NCI-H2196 (cell line): ENCODE results near the gene DUS1L.

Experiments
- DNase-seq: peaks from one replicate; lab custom pipeline; 2025; ENCODE audit not compliant: unreplicated experiment; lab: John Stamatoyannopoulos, UW

DUS1L gene

DNA sequence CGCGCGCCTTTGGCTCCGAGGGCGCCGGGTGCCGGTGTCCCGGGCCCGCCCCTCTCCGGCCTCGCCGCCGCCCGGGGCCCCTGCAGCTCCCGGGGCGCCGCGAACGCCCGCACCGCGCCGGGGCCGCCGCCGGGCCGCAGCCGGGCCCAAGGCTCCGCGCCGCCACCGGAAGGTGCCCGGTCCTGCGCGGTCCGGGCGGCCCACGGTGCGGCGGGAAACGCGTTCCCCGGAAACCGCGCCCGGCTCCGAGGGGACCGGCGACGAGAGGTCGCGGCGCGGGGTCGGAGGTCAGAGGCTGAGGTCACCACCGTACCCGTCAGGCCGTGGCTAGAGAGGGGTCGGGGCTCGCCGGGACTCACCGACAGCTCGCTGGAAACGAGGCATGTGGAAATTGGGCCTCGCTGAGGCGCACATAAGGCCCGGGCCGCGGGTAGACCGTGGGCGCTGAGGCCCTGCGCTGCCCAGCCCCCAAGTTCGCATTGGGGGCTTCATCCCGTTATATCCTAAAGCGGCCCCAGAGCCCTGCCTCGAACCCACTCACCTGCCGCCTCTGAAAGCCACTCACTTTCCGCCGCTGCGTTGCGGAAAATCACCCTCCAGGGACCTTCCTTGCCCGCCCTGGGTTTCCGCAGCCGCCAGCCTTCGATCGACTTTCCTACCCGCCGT is at the start of gene DUS1L:
Gene DUS1L (minus strand): TSS at position 167 of the 666 bp plus-strand sequence. CDS start 745 bp downstream, outside the sequence.
- DNase-seq, result peak; percentile 82

DNA sequence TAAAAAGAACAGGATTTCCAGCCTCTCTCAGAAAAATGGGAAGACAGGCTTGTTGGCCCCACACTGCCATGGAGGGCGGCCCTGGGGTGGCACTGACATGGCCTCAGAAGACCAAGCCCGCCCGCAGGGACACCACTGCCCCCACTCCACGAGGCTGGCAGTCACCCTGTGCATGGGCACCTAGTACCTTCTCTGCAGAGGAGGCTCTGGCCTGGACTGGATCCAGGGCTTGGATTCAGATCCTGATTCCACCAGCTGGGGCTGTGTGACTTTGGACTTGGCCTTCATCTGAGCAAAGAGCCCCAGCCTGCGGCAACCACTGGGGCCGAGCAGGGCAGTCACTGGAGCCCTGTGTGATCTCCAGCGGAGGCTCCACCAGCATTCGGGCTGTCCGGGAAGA is 49.3 kb upstream of the DUS1L start:
- DNase-seq, result no peak

DNA sequence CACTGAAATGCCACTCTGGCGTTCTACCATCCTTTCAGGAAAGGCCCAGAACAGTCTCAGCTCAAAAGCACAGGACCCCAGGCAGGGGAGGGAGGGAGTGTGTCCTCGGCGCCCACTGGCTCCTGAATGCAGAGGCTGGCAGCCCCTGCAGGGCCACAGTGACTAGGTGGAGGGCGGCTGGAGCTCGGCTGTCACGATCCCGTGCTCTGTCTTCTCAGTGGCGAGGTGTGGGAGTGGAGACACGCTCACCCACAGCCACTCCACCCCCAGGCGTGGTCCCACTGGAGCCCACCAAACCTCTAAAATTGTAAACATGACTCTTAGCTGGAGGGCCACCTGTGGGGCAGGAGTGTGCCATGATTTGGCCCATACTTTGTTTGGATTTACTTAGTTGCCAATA is 48.8 kb upstream of the DUS1L start:
- no peak for DNase-seq

DNA sequence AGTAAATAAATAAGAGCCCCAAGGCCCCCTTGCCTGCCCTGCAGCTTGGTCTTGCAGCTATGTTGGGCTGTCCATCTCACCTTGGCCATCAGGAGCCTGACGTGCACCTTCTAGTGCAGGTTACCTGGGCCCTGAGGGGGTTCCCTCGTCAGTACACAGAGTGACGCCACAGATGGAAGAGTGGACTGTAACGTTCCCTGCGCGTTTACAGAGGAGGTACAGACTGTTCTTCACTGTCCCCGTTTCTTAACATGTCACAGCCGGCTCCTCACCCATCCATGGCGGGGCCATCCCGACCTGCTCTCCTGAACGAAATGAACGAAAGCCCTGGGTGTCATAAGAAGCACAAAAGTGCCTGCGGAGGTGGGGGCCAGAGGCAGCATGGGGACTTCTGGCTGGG is 48.3 kb upstream of the DUS1L start:
- DNase-seq, result no peak

DNA sequence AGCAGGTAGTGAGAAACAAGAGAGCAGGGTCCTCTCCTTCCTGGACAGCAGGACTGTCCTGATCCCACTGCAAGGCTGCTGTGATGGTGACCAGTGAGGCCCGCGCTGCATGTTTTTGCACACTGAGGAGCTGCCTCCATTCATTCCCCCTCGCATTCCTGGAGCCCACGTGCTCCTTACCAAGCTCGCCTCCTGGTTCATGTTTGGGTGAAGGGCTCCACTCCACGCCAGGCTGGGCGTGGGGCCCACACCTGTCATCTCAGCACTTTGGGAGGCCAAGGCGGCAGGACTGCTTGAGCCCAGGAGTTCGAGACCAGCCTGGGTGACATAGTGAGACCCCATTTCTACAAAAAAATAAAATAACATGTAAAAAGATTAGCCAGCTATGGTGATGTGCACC is 47.8 kb upstream of the DUS1L start:
- DNase-seq, result no peak

DNA sequence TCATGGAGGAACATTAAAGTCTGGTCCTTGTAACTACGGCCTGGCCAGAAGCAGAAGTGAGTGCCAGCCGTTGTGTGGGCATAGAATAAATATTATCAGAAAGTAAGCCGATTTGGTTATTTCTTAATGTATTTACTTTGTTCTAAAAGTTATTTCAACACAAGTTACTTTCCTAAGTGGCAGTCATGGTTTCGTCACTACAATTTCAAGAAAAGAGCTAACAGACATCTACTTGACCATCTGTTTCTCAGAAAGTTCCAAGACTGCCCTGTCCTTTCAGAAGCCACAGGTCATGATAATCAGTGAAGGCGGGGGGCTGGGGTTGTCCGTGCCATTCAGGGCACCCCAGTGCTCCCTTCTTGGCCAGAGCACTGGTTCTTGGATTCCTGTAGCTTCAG is 47.3 kb upstream of the DUS1L start:
- DNase-seq, result no peak

DNA sequence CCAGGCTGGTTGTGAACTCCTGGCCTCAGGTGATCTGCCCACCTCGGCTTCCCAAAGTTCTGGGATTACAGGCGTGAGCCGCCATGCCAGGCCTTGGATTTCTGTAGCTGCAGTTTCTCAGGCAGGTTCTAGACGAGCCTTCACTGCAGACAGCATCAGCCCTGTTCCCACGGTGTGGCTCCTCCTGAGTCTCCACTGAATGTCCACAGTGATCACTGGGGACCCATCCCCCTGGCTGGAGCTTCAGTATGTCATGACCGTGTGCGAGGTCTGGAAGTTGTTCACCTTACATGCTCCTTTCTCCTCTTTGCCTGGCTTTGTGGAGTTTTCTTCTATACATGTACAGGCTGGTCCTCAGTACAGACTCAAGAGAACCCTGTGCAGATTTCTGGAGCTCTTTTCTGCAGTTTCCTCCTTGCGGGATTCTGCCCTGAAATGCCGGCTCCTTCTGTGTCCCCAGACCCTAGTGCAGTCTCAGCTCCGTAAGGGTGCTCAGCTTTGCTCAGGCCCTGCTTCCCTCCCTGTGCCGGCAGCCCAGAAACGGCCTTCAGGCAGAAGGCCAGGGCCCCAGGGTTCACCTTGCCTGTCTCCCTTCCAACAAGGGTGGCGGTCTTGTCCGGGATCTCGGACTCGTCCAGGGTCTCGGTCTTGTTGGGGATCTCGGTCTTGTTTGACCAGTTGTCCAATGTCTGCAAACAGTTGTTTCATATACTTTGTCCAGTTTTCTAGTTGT is 46.7 kb upstream of the DUS1L start:
- DNase-seq, result no peak

DNA sequence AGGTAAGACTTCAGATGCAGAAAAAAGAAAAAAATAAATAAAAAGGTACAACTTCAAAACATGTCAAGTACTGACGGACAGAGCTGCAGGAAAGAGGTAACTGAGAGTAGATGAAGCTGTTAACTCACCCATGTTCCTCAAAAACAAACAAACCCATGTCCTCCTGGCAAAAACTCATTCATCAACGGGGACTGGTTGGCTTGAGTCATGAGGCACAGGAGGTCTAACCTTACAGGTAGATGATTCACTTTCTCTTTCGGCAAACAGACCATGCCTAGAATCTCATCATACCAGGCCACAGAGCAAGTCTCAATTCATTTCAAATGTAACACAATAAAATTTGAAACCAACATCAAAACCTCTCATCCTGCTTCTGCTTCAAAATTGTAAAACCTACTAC is 44.7 kb upstream of the DUS1L start:
- peak; percentile 73 for DNase-seq

DNA sequence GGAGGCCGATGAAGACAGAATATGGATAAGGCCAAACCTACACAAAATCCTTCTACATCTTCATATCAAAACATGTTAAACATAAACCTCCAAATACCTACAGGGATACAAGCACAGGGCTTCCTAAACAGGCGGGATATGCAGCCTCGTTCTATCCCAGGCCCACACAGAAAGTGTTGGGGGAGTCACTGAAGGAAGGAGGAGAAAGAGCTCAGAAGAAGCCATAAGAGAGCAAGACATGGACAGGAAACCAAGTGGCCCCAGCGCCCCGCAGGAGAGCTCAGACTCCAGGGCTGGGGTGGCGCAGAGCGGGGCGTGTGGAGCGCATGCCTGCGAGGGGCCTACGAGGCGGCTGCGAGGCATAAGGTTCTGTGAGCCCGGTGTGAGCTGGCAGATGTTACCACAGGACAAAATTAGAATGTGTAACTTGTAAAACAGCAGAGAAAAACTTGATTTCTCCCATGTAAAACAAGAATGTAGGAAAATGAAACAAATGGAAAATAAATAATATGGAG is 43.4 kb upstream of the DUS1L start:
- DNase-seq, result no peak

DNA sequence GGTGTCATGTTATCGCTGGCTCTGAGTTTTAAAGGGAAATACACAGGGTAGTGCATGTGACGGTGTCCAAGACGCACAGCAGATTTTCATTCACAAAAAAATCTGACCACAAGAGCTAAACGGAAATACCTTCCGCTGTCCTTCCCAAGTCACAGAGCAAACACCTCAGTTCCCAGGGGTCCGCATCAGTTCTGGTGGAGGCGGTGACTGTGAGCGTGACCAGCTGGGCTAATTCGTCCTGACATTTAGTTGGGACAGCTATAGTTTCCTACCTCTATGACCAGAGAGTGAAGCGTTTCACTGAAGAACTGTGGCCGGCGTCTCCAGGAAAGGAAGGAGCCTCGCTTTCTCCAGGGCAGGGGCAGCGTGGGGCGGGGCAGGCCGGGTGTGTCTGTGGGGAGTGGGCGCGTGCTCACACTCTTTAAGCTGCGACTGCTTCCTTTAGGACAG is 42.9 kb upstream of the DUS1L start:
- DNase-seq, result no peak

DNA sequence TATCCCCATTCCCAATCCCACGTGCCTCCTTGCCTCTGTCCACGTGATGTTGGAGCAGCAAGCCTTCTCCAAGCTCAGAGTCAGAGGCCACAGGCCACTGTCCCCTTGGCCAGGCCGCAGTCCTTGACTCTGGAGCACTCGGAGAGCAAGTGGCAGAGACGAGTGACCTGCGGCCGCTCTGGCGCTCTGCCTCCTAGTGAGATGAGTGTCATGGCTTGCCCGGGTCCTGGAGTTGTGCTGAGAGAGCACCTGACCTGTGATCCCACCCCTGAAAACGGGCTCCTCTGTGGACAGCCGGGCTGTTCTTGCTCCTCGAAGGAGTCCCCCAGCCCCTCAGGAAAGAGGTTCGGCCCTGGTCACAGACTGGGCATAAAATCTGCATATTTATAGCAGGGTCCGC is 42.4 kb upstream of the DUS1L start:
- DNase-seq, result no peak

DNA sequence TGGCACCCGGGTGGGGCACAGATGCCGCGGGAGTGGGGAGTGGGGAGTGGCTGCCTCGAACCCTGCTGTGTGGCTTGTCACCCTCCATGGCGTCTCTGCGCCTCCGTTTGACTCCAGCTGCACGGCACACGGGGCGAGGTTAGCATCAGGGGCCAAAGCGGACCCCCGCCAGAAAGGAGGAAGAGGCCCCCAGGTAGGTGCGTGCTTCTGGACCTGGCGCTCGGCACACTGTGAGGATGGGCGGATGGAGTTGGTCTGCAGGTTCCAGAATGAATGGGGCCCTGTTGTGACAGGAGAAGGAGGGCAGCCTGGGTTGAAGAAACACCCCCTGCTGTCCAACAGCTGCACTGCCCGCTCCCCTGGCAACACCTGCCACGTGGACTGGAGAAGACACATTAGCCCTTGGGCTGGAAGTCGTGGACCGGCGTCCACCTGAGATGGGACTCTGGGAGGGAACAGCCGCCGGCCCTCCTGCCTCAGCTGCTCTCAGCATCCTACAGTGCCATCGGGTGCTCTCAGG is 41.8 kb upstream of the DUS1L start:
- DNase-seq, result no peak

DNA sequence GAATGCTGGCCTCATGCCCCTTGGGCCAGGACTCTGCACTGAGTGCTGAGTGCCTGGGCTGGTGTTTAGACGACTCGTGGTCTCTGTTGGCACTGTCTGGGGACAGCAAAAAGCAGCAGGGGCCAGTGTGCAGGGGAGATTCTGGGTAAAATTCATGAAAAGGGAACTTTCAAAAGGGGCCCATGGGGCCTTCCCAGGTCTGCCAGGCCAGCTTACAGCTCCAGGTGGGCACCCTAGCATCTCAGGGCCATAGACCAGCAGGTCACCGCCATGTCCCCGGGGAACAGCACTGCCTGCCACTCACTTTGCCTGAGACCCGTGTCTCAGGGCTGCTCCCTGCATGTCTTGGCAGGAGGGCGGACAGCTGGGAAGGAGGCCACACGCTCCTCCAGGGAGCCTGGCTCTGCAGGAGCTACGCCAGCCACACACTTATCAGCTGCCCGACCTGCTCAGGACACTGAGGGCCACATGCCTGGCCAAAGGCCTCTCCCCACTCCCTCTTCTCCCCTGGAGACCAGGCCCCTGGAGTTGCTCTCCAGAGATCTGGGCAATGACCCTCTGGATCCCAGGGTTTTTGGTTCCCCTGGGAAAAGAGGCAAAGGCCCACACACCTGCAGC is 41.2 kb upstream of the DUS1L start:
- DNase-seq, result no peak

DNA sequence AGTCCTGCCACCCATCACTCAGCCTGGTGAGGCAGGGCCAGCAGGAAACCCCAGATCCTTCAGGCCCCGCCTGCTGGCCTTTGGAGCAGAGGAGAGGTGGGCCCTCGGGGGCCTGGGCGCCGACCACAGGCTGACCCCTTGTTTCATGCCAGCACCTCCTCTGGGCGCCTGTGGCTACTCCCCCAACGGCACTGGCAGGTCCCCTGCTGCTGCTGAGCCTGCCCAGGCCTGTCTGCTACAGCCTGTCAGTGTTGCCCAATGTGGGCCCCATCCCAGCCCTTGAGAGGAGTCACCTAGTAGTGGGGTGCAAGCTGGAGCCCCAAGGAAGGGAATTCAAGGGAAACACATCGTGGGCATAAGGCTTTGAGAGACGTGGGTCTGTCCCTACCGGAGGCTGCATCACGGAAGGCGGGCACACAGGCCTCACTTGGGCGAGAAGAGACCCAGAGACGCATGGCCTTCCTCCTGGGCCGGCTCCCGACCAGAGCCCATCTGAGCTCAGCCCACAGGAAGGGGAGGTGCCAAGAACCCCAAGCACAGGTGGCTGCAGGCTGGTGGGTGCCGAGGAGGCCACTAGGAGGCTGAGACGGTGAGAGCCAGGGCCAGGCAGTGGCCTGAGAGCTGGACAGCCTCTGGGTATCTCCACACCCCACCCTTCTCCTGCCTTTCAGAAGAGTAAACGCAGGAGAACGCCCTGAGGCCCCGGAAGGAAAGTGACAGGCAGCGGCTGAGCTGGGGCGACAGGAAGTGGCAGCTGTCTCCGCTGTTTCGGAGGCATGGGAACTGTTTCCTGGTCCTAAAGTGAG is 40.5 kb upstream of the DUS1L start:
- peak; percentile 78 for DNase-seq

DNA sequence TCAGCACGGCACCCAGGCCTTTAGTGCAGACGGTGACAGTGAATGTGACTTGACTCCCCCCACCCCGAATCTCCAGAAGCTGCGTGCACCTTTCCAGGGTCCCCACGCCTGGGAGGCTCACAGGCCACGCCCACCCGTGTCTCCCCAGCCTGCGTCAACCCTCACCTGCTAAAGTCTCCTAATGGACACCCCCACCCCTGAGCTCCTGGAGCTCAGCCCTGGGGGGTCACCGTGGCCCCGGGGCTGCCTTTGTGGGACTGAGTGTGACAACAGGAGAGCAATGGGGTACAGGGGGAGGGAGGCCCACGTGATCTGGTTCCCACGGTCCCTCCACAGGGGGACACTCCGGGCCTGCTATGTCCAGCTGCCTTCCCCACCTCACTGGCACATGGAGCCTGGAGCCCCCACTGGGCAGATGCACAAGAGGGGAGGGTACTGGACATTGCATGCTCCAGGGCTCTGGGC is 39.8 kb upstream of the DUS1L start:
- DNase-seq, result no peak

DNA sequence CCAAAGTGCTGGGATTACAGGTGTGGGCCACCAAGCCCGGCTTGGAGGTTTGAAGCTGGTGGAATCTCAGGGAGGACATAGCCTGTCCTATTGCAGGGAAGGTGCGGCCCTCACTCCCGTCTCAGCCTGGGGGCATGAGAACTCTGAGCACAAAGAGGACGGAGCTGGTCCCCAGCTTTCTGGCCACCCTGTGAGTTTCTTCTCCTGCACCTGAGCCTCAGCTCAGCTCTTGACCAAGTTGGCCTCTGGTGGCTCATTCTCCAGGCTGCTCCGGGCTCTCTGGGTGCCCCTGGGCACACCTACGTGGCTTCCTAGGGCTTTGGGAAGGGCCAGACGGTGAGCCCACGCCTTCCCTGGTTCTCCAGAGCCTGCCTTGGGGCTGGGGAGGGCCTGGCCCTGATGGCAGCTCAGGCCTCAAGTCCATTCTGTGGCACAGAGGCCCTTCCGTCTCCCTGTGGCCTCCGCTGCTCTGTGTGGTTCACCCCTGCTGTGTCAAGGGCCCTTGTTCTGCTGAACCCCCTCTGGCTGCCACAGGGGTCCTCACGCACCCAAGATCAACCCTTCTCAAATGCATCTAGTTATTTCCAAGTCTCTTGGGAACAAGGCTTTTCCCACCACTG is 39.3 kb upstream of the DUS1L start:
- no peak for DNase-seq

DNA sequence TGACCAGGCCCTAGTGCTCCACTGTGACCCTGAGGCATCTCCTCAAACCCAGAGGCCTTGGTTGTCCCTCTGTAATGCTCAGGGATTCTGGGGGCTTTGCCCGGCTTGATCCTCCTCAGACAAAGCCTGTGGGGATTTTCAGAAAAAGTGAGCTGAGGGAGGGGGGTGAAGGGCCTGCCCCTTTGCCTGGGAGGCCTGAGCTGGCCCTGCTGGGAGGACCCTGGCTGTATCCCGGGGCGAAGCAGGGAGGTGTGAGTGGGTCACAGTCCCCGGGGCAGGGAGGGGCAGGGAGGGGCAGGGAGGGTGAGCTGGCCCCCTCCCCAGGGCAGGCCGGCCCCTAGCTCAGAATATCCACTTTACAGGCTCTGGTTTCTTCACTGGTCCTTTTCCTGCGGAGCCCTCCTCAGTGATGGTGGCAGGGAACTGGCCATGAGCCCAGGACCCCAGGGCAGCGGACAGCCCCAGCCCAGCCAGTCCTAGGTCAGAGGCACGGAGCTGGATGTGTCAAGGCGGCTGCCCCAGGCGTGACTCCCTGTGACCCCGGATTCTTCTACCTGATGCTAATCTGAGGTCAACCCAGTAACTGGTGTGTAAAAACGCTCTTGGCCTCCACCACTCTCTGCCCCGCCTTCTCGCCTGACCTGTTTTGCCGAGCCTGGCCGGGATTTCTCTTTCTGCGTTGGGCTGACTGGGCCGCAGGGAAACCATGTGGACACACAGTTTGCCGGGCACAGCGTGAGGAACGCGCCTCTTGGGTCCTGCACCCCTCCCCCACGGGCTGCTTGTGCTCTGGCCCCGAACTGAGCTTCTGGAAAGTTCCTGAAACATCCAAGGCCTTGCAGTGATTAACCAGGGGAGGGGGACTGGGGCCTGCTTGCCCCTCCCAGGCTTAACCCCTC is 38.2 kb upstream of the DUS1L start:
- DNase-seq, result no peak

DNA sequence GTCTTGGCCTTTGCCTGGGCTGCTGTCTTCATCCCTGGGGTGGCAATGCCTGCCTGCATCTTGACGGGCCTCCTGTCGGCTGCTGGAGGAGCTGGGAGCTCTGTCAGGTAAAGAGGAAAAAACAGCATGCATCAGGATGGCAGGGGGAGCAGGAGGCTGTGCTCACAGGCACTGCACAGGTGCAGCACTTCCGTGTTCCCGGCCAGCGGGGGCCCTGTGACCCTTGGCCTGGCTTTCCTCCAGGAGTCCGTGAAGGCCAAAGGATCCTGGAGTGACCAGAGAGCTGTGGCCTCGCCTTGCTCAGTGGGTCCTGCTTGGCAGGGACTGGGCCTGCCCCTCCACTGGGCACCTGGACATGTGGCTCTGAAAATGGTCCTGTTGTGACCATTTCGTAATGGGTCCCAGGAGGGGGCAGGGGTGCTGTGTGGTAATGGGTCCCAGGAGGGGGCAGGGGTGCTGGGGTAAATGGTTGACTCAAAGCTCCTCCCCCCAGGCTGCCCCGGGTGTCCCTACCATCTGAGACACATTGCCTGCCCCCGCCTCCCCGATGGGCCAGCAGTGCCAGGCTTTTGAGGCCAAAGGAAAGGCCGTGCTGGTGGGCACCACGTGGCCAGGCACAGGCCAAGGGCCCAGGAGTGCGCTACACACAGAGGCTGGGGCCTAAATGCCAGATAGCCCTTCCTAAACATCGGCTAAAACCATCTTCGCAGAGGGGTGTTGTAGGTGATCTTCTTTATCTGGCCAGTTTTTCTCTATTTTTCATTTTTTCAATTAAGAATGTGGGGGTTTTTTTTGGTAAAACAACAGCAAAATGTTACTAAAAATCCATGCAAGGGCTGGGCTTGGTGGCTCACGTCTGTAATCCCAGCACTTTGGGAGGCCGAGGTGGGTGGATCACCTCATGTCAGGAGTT is 36.4 kb upstream of the DUS1L start:
- no peak for DNase-seq
